Panc1 (cell line): ENCODE measurements around the gene CD300LG. TPM values are rescaled to one million over a fixed set of nuclear protein-coding genes. Genes with fewer than 3 reads are reported as not detected.

Experiments
- ATAC-seq: fragments of 200-7000 bp; cut with Tn5 transposase; 2 replicates; pipeline ENCODE4 v1.9.1; 2020; ENCODE audit warnings: mild to moderate bottlenecking, moderate library complexity
- BruUV-seq: library from RNA; stranded (reverse); fragments of 400-500 nt; replicated peaks from 2 replicates; lab custom pipeline; 2021; lab: Mats Ljungman, UMichigan
- CTCF ChIA-PET: fragments of 300-600 bp; sonication (Branson Sonifier 250); formaldehyde crosslinking; loops from one replicate; lab custom pipeline; 2022; ENCODE audit warnings: antibody characterized with exemption; lab: Charles Lee
- POLR2A ChIA-PET: fragments of 300-600 bp; sonication (Branson Sonifier 250); formaldehyde crosslinking; loops from one replicate; lab custom pipeline; 2022; ENCODE audit warnings: antibody characterized with exemption; lab: Charles Lee
- DNase-seq: peaks from one replicate; pipeline ENCODE4 v3.0.0-alpha.2; 2010; ENCODE audit warnings: low read depth, low spot score
- H3K27ac ChIP-seq: 2 replicates; pipeline ENCODE4 v1.5.1; 2011; ENCODE audit warnings: mild to moderate bottlenecking, low read length, inconsistent platforms
- H3K27me3 ChIP-seq: fragments of 200-500 bp; sonication (Bioruptor generic); 2 replicates; pipeline ENCODE4 v1.6.0; 2014; ENCODE audit warnings: low read length, inconsistent platforms; ENCODE audit not compliant: control insufficient read depth, insufficient read depth
- H3K36me3 ChIP-seq: fragments of 200-500 bp; sonication (Bioruptor generic); 2 replicates; pipeline ENCODE4 v1.5.1; 2014; ENCODE audit warnings: inconsistent platforms, mild to moderate bottlenecking, low read length, moderate library complexity; ENCODE audit not compliant: control insufficient read depth, insufficient read depth
- H3K4me1 ChIP-seq: 2 replicates; pipeline ENCODE4 v1.5.1; 2011; ENCODE audit warnings: inconsistent platforms, mild to moderate bottlenecking, low read length, moderate library complexity; ENCODE audit not compliant: control insufficient read depth, insufficient read depth
- H3K4me3 ChIP-seq, 2 experiments: 2 replicates each; pipeline ENCODE4 v1.5.1; 2011 to 2012; ENCODE audit warnings: low read depth in 2 of 2, low read length in 2 of 2, mild to moderate bottlenecking in 2 of 2, inconsistent platforms in 1 of 2, moderate library complexity in 1 of 2
- H3K9me3 ChIP-seq: fragments of 200-500 bp; sonication (Bioruptor generic); 2 replicates; pipeline ENCODE4 v1.5.1; 2014; ENCODE audit warnings: low read depth, mild to moderate bottlenecking, inconsistent platforms, low read length, moderate library complexity; ENCODE audit not compliant: control insufficient read depth, insufficient read depth
- POLR2AphosphoS5 ChIP-seq: IDR thresholded peaks from 2 replicates; pipeline ENCODE4 v1.6.1; 2012; ENCODE audit warnings: mild to moderate bottlenecking, low read depth, low read length, moderate library complexity
- SIN3A ChIP-seq: IDR thresholded peaks from 2 replicates; pipeline ENCODE4 v1.6.1; 2012; ENCODE audit warnings: low read depth, mild to moderate bottlenecking, low read length, moderate library complexity, borderline replicate concordance; ENCODE audit not compliant: insufficient read depth
- TCF7L2 ChIP-seq: IDR thresholded peaks from 2 replicates; pipeline ENCODE4 v1.6.1; 2011; ENCODE audit warnings: mild to moderate bottlenecking, low read depth, low read length, inconsistent platforms
- in situ Hi-C: cut with HindIII; loops from 2 replicates; pipeline ENCODE4 v1.10.0; 2016; ENCODE audit warnings: low sequenced_read_pairs, low pct_unique_long_range_greater_than_20kb
- intact Hi-C: fragments of 100-400 bp; cut with micrococcal nuclease; formaldehyde crosslinking; loops from one replicate; pipeline ENCODE4 v1.10.0; 2022; ENCODE audit not compliant: unreplicated experiment
- total RNA-seq: library from RNA; stranded (reverse); gene quantifications from one replicate; pipeline ENCODE4 v1.2.1, GENCODE V29; 2021; ENCODE audit not compliant: unreplicated experiment
- TF ChIP-seq, protein P1 (sequence below): fragments of 450-650 bp; IDR thresholded peaks from 2 replicates; pipeline ENCODE4 v1.5.1; 2017; ENCODE audit warnings: mild to moderate bottlenecking
- TF ChIP-seq, protein P2 (sequence below), 2 experiments: IDR thresholded peaks; 2 replicates each; pipeline ENCODE4 v1.6.1; 2011 to 2012; ENCODE audit warnings: low read depth in 2 of 2, control low read depth in 1 of 2, low read length in 1 of 2, mild to moderate bottlenecking in 1 of 2, moderate library complexity in 1 of 2; ENCODE audit not compliant: insufficient read depth in 1 of 2

Gene CD300LG
- total RNA-seq, 1 experiment from 2014 or later: not detected

DNA sequence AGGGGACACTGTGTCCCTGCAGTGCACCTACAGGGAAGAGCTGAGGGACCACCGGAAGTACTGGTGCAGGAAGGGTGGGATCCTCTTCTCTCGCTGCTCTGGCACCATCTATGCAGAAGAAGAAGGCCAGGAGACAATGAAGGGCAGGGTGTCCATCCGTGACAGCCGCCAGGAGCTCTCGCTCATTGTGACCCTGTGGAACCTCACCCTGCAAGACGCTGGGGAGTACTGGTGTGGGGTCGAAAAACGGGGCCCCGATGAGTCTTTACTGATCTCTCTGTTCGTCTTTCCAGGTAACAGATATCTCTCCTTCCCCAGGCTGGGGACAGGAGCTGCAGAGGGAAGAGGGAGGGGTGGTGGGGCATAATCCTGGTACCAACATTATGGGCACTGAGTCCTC, 1.6 kb downstream of the CD300LG start:
- Histone ChIP-seq H3K4me1 (no peaks in the 10 kb centered on the region), H3K4me3 (no peak overlapping the region), H3K36me3 (no peaks in the 10 kb centered on the region), H3K27ac (no peak overlapping the region), H3K9me3 (no peaks in the 10 kb centered on the region), H3K27me3 (no peaks in the 10 kb centered on the region)
- TF ChIP-seq, protein P1, sequence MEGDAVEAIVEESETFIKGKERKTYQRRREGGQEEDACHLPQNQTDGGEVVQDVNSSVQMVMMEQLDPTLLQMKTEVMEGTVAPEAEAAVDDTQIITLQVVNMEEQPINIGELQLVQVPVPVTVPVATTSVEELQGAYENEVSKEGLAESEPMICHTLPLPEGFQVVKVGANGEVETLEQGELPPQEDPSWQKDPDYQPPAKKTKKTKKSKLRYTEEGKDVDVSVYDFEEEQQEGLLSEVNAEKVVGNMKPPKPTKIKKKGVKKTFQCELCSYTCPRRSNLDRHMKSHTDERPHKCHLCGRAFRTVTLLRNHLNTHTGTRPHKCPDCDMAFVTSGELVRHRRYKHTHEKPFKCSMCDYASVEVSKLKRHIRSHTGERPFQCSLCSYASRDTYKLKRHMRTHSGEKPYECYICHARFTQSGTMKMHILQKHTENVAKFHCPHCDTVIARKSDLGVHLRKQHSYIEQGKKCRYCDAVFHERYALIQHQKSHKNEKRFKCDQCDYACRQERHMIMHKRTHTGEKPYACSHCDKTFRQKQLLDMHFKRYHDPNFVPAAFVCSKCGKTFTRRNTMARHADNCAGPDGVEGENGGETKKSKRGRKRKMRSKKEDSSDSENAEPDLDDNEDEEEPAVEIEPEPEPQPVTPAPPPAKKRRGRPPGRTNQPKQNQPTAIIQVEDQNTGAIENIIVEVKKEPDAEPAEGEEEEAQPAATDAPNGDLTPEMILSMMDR: no peak
- intact Hi-C loops (no loop called here), in situ Hi-C loops (no loop called here)
- ATAC-seq: no peak
- BruUV-seq: no TSS peak
- ChIA-PET POLR2A (no interaction called here), CTCF (no interaction called here)
- DNase-seq: no peak

DNA sequence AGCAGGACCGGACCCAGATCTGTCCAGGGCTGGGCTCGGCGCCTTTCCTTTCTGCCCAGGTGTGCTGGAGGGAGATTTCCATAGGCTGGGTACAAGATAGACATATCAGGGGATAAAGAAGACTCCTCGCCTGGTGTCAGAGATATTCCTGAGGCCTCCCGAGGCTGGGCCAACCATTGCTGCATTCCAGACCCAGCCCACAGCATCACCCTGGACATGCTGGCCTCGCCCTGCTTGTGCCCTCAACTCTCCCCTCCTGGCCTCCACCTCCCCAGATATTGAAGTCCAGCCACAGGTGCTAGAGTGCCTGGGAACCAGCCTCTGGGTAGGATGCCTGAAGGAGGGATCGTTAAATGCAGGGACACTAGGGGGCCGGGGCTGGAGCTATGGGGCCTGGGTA, 2.1 kb downstream of the CD300LG start:
- in situ Hi-C loops (no loop called here), intact Hi-C loops (no loop called here)
- DNase-seq (no peak), ATAC-seq (no peak)
- no peak for TF ChIP-seq POLR2AphosphoS5
- TF ChIP-seq, protein P1: no peak
- TF ChIP-seq, protein P2, sequence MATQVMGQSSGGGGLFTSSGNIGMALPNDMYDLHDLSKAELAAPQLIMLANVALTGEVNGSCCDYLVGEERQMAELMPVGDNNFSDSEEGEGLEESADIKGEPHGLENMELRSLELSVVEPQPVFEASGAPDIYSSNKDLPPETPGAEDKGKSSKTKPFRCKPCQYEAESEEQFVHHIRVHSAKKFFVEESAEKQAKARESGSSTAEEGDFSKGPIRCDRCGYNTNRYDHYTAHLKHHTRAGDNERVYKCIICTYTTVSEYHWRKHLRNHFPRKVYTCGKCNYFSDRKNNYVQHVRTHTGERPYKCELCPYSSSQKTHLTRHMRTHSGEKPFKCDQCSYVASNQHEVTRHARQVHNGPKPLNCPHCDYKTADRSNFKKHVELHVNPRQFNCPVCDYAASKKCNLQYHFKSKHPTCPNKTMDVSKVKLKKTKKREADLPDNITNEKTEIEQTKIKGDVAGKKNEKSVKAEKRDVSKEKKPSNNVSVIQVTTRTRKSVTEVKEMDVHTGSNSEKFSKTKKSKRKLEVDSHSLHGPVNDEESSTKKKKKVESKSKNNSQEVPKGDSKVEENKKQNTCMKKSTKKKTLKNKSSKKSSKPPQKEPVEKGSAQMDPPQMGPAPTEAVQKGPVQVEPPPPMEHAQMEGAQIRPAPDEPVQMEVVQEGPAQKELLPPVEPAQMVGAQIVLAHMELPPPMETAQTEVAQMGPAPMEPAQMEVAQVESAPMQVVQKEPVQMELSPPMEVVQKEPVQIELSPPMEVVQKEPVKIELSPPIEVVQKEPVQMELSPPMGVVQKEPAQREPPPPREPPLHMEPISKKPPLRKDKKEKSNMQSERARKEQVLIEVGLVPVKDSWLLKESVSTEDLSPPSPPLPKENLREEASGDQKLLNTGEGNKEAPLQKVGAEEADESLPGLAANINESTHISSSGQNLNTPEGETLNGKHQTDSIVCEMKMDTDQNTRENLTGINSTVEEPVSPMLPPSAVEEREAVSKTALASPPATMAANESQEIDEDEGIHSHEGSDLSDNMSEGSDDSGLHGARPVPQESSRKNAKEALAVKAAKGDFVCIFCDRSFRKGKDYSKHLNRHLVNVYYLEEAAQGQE (IDR thresholded peaks at IDR 0.05; ENCODE audit: insufficient read depth in 1 of 2, low read depth in 2 of 2, low read length in 1 of 2): no peak
- TF ChIP-seq TCF7L2: no peak
- no peak for TF ChIP-seq SIN3A
- ChIA-PET CTCF (no interaction called here), POLR2A (no interaction called here)
- Histone ChIP-seq H3K27me3 (no peaks in the 10 kb centered on the region), H3K9me3 (no peaks in the 10 kb centered on the region), H3K4me1 (no peaks in the 10 kb centered on the region), H3K27ac (no peak overlapping the region), H3K4me3 (no peak overlapping the region), H3K36me3 (no peaks in the 10 kb centered on the region)
- no TSS peak for BruUV-seq
